Measurements from ENCODE around the gene CDAN1. TPM values are rescaled to one million over a fixed set of nuclear protein-coding genes. Genes with fewer than 3 reads are reported as not detected.
"Not testable (repeated sequence)": the region's sequence is repeated elsewhere in the genome, so short reads cannot be mapped to it uniquely, and the experiment has no call there.

CDAN1 gene
- total and polyA plus RNA-seq, 5 donors: 4.7 to 8.0 (median 7.0) TPM

DNA sequence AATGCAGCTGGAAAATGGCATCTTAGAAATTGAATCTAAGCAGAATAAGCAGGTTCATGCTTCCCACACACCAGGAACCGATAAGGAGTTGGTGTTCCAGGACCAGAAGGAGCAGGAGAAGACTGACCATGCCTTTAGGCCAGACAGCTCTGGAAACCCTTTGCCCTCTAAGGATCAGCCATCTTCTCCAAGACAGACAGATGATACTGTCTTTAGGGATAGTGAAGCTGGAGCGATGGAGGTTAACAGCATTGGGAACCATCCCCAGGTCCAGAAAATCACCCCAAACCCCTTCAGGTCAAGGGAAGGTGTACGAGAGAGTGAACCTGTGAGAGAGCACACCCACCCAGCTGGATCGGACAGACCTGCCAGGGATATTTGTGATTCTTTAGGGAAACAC, 49.2 kb downstream of the CDAN1 start:
- Histone ChIP-seq H3K27ac (ENCODE audit: low read length) (no peak overlapping the region), H3K27me3 (ENCODE audit: control insufficient read depth, insufficient read depth) (no peaks in the 10 kb centered on the region), H3K9me3 (ENCODE audit: control insufficient read depth, low read length) (no peaks in the 10 kb centered on the region), H3K4me1 (ENCODE audit: control insufficient read depth, insufficient read depth, low read length) (no peaks in the 10 kb centered on the region), H3K4me3 (ENCODE audit: low read length) (no peak overlapping the region)
- intact Hi-C loops (cut with DNase I): no loop called here
- DNase-seq (no peak), ATAC-seq (no peak)
- 95% methylated on average over 4 of the region's 4 CpGs for WGBS

DNA sequence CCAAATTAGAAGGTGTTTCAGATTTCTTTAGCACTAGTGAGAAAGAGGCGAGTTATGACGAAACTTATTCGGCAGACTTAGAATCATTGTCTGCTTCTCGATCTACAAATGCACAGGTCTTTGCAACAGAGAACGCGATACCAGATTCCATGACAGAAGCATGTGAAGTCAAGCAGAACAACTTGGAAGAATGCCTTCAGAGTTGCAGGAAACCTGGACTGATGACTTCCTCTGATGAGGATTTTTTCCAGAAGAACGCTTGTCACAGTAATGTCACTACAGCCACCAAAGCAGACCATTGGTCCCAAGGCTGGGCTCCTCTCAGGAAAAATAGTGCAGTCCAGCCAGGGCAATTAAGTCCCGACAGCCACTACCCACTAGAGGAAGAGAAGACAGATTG, 50.6 kb downstream of the CDAN1 start:
- ATAC-seq (no peak), DNase-seq (no peak)
- H3K27me3 ChIP-seq (ENCODE audit: control insufficient read depth, insufficient read depth): no peaks in the 10 kb centered on the region
- no peaks in the 10 kb centered on the region for H3K9me3 ChIP-seq (ENCODE audit: control insufficient read depth, low read length)
- no peak overlapping the region for H3K4me3 ChIP-seq (ENCODE audit: low read length)
- WGBS: 94% methylated on average over 8 of the region's 8 CpGs
- intact Hi-C loops (cut with DNase I): no loop called here
- no peak overlapping the region for H3K27ac ChIP-seq (ENCODE audit: low read length)
- H3K4me1 ChIP-seq (ENCODE audit: control insufficient read depth, insufficient read depth, low read length): no peaks in the 10 kb centered on the region

DNA sequence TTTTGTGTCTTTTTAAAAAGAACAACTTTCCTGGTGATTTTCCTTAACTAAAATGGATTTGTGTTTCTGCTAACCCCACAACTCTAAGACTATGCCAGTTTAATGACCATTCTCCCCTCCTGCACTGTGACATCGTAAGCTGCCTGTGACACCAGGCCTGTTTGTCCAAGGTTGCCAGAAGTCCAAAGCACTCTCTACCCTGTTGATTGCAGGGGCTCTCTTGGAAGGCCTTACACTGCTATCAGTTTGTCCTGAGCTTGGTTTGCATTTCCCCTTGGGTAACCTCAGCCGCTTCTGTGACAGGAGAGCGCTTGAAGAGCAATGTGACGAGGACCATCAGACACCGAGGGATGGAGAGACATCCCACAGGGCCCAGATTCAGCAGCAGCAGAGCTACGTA, 55.8 kb downstream of the CDAN1 start:
- DNase-seq (no peak), ATAC-seq (peak in 1 of 2 donors; percentile 26)
- H3K27ac ChIP-seq (ENCODE audit: low read length): peak overlapping the region; percentile 25
- H3K9me3 ChIP-seq (ENCODE audit: control insufficient read depth, low read length): no peaks in the 10 kb centered on the region
- H3K4me1 ChIP-seq (ENCODE audit: control insufficient read depth, insufficient read depth, low read length): no peaks in the 10 kb centered on the region
- 72% methylated on average over 6 of the region's 6 CpGs for WGBS
- no peak overlapping the region for H3K4me3 ChIP-seq (ENCODE audit: low read length)
- intact Hi-C loops (cut with DNase I): no loop called here
- H3K27me3 ChIP-seq (ENCODE audit: control insufficient read depth, insufficient read depth): no peaks in the 10 kb centered on the region

DNA sequence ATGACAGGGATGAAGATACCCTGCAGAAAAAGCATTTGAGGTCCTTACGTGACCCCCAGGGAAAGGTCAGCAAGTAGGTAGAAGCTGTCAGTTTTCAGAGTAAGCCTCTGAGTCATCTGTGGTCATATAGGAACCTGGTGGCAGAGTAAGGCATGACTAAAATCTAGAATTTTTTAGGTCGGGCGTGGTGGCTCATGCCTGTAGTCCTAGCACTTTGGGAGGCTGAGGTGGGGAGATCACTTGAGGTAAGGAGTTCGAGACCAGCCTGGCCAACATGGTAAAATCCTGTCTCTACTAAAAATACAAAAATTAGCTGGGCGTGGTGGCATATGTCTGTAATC, 56.8 kb downstream of the CDAN1 start:
- H3K4me3 ChIP-seq (ENCODE audit: low read length); DNase-seq; H3K27ac ChIP-seq (ENCODE audit: low read length); intact Hi-C loops (cut with DNase I); H3K9me3 ChIP-seq (ENCODE audit: control insufficient read depth, low read length); H3K4me1 ChIP-seq (ENCODE audit: control insufficient read depth, insufficient read depth, low read length); ATAC-seq; H3K27me3 ChIP-seq (ENCODE audit: control insufficient read depth, insufficient read depth): not testable (repeated sequence)
- 94% methylated on average over 5 of the region's 5 CpGs for WGBS

DNA sequence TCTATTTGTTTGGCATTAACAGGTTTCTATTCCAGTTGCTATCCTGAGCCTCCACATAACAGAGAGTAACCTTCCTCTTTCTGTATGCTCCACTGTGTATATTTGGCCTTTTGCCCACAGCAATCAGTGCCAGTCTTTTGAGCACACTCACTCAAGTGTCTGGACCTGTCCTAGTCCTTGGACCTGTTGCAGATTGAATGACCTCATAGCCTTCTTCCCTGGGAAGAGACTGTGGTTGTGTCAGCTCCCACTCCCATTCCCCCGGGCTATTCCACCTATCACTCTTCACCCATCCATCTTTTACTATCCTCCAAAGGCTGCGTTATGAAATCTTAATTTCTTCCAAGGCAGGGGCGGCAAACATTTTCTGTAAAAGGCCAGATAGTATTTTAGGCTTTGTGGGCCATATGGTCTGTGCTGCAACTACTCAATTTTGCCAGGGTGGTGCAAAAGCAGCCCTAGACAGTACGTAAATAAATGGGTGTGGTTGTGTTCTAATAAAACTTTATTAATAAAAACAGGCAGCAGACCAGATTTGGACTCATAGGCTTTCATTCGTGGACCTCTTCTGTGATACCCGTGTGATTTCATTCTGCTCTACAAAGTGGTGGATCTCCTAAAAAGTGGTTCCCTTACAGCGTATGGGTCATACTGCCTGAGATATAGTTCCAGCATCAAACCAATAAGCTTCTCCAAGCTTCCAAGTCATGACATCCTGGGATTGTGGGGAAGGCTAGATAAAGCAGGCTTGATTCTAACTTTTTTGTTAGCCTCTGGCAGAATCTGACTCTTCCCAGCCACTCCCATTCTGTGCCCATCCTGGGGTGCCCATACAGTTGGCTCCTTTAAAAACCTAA, 57.4 kb downstream of the CDAN1 start:
- DNase-seq (no peak), ATAC-seq (peak; percentile 70 to 71)
- no peaks in the 10 kb centered on the region for H3K9me3 ChIP-seq (ENCODE audit: control insufficient read depth, low read length)
- H3K27ac ChIP-seq (ENCODE audit: low read length): no peak overlapping the region
- no peaks in the 10 kb centered on the region for H3K27me3 ChIP-seq (ENCODE audit: control insufficient read depth, insufficient read depth)
- intact Hi-C loops (cut with DNase I): no loop called here
- no peaks in the 10 kb centered on the region for H3K4me1 ChIP-seq (ENCODE audit: control insufficient read depth, insufficient read depth, low read length)
- no peak overlapping the region for H3K4me3 ChIP-seq (ENCODE audit: low read length)
- whole genome bisulfite sequencing: 87% methylated on average over 7 of the region's 7 CpGs

DNA sequence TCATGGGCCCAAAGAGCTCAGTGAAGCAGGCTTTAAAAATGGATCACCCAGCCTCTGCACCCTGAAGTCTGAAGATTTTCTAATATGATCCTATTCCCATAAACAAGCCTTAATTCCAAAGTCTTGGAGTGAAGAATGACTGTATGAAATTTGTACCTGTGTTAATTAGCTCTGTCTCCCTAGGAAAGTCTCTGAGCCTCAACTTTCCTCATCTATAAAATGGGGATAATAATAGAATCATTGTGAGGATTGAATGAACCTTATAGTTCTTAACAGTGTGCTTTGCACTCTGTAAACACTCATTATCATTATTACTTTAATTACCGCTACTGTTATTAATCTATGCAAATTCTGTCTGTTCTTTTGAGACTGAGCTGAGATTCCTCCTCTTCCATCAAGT, 61.9 kb downstream of the CDAN1 start:
- no peaks in the 10 kb centered on the region for H3K9me3 ChIP-seq (ENCODE audit: control insufficient read depth, low read length)
- no peak overlapping the region for H3K27ac ChIP-seq (ENCODE audit: low read length)
- WGBS: 100% methylated on average over 1 of the region's 1 CpG
- ATAC-seq (no peak), DNase-seq (no peak)
- H3K4me1 ChIP-seq (ENCODE audit: control insufficient read depth, insufficient read depth, low read length): no peaks in the 10 kb centered on the region
- intact Hi-C loops (cut with DNase I): no loop called here
- no peaks in the 10 kb centered on the region for H3K27me3 ChIP-seq (ENCODE audit: control insufficient read depth, insufficient read depth)
- H3K4me3 ChIP-seq (ENCODE audit: low read length): no peak overlapping the region

DNA sequence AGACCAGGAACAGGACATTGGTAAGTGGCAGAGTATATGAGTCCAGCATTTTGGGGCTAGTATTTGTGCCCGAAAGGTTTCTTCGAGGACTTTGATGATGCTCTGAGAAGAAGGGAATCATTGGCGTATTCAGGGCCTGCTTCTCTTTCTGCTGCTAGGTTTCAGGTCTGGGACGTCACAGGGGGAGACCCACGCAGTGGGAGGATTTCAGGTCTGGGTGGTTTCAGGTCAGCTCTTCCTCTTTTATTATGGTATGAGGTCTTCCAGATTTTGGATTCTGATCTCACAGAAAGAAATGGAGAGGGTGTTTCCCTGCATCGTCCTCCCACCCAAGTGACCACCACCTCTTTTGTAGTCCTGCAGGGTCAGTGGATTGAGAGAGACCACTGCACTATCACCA, 62.5 kb downstream of the CDAN1 start:
- ATAC-seq (no peak), DNase-seq (no peak)
- Histone ChIP-seq H3K27ac (ENCODE audit: low read length) (no peak overlapping the region), H3K4me3 (ENCODE audit: low read length) (no peak overlapping the region), H3K27me3 (ENCODE audit: control insufficient read depth, insufficient read depth) (no peaks in the 10 kb centered on the region), H3K4me1 (ENCODE audit: control insufficient read depth, insufficient read depth, low read length) (no peaks in the 10 kb centered on the region), H3K9me3 (ENCODE audit: control insufficient read depth, low read length) (no peaks in the 10 kb centered on the region)
- 95% methylated on average over 6 of the region's 6 CpGs for WGBS
- intact Hi-C loops (cut with DNase I): no loop called here

Other genes with a start within 250 kb of the CDAN1 start
- 100 to 1,000 TPM; 408 to 507 (median 423) TPM for gene ZNF106, start 246.0 kb downstream of the CDAN1 start, total RNA-seq
- 94.6 TPM for gene ZNF106, start 246.0 kb downstream of the CDAN1 start, polyA plus RNA-seq
- gene SNAP23, start 241.5 kb downstream of the CDAN1 start, total RNA-seq: 10 to 100 TPM; 33.7 to 42.7 (median 39.0) TPM
- gene SNAP23, start 241.5 kb downstream of the CDAN1 start, polyA plus RNA-seq: 28.4 TPM
- 10 to 100 TPM; 11.1 to 17.2 (median 14.4) TPM for gene LRRC57, start 188.3 kb downstream of the CDAN1 start, total RNA-seq
- 7.3 TPM for gene LRRC57, start 188.3 kb downstream of the CDAN1 start, polyA plus RNA-seq
- 10 to 100 TPM; 10.0 to 15.2 (median 12.1) TPM for gene HAUS2, start 188.3 kb downstream of the CDAN1 start, total RNA-seq
- gene HAUS2, start 188.3 kb downstream of the CDAN1 start, polyA plus RNA-seq: 12.4 TPM
- gene STARD9, start 161.5 kb downstream of the CDAN1 start, total RNA-seq: 10 to 100 TPM in 3 of 4 donors, 1 to 10 TPM in 1; 9.9 to 12.0 (median 11.5) TPM
- gene STARD9, start 161.5 kb downstream of the CDAN1 start, polyA plus RNA-seq: 8.6 TPM
- gene TTBK2, start 183.7 kb upstream of the CDAN1 start, total RNA-seq: 10 to 100 TPM; 26.7 to 38.6 (median 31.7) TPM
- 7.9 TPM for gene TTBK2, start 183.7 kb upstream of the CDAN1 start, polyA plus RNA-seq